Pancreas (tissue), 10 donors: ENCODE data around the gene IPO7. TPM values are rescaled to one million over a fixed set of nuclear protein-coding genes. Genes with fewer than 3 reads are reported as not detected.
A peak's percentile ranks its signal among the peaks of the same experiment; 100 is the strongest.

Experiments
- ATAC-seq, 4 donors: fragments of 200-7000 bp; cut with Tn5 transposase; one replicate each; pipeline versions ENCODE4 v1.8.0 to v1.9.1; 2020; ENCODE audit warnings: mild to moderate bottlenecking in 4 of 4, moderate library complexity in 4 of 4
- DNase-seq, 6 donors: peaks; one replicate each; pipeline ENCODE4 v3.0.0-alpha.2; 2020
- FAIRE-seq: peaks from 2 replicates; lab custom pipeline; 2012; peaks lifted over from hg19 to GRCh38; lab: Jason Lieb, UNC
- H3K27ac ChIP-seq, 4 donors: fragments of 200-600 bp; sonication (generic); 1 replicate in 3 of 4; 2 replicates in 1 of 4; pipeline versions ENCODE4 v1.5.0 to v1.8.0; 2020
- H3K27me3 ChIP-seq, 4 donors: fragments of 200-600 bp; one replicate each; pipeline ENCODE4 v1.8.0; 2021
- H3K36me3 ChIP-seq, 3 donors: fragments of 200-600 bp; sonication (generic) in 1 of 3; one replicate each; pipeline versions ENCODE4 v1.5.0 to v1.8.0; 2020 to 2021
- H3K4me1 ChIP-seq, 3 donors: fragments of 200-600 bp; one replicate each; pipeline ENCODE4 v1.8.0; 2021
- H3K4me3 ChIP-seq, 4 donors: fragments of 200-600 bp; sonication (generic) in 2 of 4; one replicate each; pipeline versions ENCODE4 v1.5.0 to v1.8.0; 2020 to 2021
- H3K9me3 ChIP-seq, 4 donors: fragments of 200-600 bp; one replicate each; pipeline ENCODE4 v1.8.0; 2021
- WGBS, 2 donors: extraction: QIAGEN DNeasy Blood & Tissue Kit; methylation state at CpG; one replicate each; pipeline ENCODE4 v1.1.7; 2013; 5-methylcytosine and 5-hydroxymethylcytosine counted together
- intact Hi-C, 3 donors: fragments of 100-400 bp; cut with DNase I; formaldehyde crosslinking; loops; one replicate each; pipeline versions ENCODE4 v1.11.1 to v1.14.2; 2022
- polyA plus RNA-seq, 2 donors: library from polyadenylated mRNA; stranded (reverse); fragments of 200-250 nt; gene quantifications; one replicate each; pipeline ENCODE4 v1.2.3, GENCODE V29; 2013
- total RNA-seq, 6 donors: library from RNA; stranded (reverse); fragmentation: NEBNext Ultra II Directional in 4 of 6; extraction: Animal tissue kit (Norgen Biotek cat#: 25700) in 4 of 6; gene quantifications; one replicate each; pipeline versions ENCODE4 v1.2.1 to v1.2.4, GENCODE V29; 2021 to 2023
- TF ChIP-seq, protein P1 (sequence below), 4 donors: fragments of 200-600 bp; sonication (generic) in 3 of 4; IDR thresholded peaks; one replicate each; pipeline versions ENCODE4 v1.5.0 to v1.8.0; 2021; ENCODE audit warnings: antibody characterized with exemption in 4 of 4
- donor health status: healthy with polysubstance abuse.
- donor health status: DM: no; HTN: no; CAD: no; lungs with moderate emphysema.
- donor health status: DM: no; HTN: no; CAD: no.
- donor health status: control.
- donor health status: control.
- donor health status: Bipolar disorder and iron deficiency.
- donor health status: DM: yes; HTN: yes; CAD: no.
- donor health status: DM: no; HTN: no; CAD: no.
- donor health status: DM: no; HTN: no; CAD: no.
- donor health status: DM: yes; HTN: yes; CAD: no.

IPO7 gene
- total and polyA plus RNA-seq, 8 donors: 12.7 to 64.1 (median 42.9) TPM

DNA sequence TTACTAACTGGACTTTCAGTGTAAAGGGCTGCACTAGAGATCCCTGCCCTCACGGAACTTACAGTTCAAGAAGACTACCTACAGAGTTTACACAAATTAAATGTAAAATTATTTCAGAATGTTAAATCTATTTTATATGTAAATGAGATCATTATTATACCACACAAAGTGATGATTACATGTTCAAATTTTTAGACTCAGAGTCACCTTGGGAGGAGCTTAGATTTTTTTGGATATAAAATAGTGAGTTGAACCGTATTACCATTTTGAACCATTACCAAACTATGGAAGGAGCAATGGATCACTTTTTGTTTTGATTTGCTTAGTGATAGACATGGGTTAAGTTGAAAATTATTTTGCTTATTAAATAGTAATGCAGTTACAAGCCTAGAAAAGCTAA, 1.6 kb downstream of the IPO7 start:
- 56 to 67% methylated on average over 2 of the region's 2 CpGs for WGBS, 2 donors
- Histone ChIP-seq H3K27ac (peak overlapping the region in 2 of 4 donors; percentile 6 to 92), H3K4me1 (peaks cover 0 to 21% (median 11%) of the 10 kb centered on the region in 3 donors), H3K9me3 (no peaks in the 10 kb centered on the region), H3K4me3 (peak overlapping the region in 2 of 4 donors; percentile 74 to 80), H3K36me3 (no peaks in the 10 kb centered on the region), H3K27me3 (no peaks in the 10 kb centered on the region)
- ATAC-seq: no peak
- FAIRE-seq: no peak
- intact Hi-C loops: no loop called here
- no peak for DNase-seq
- TF ChIP-seq, protein P1, sequence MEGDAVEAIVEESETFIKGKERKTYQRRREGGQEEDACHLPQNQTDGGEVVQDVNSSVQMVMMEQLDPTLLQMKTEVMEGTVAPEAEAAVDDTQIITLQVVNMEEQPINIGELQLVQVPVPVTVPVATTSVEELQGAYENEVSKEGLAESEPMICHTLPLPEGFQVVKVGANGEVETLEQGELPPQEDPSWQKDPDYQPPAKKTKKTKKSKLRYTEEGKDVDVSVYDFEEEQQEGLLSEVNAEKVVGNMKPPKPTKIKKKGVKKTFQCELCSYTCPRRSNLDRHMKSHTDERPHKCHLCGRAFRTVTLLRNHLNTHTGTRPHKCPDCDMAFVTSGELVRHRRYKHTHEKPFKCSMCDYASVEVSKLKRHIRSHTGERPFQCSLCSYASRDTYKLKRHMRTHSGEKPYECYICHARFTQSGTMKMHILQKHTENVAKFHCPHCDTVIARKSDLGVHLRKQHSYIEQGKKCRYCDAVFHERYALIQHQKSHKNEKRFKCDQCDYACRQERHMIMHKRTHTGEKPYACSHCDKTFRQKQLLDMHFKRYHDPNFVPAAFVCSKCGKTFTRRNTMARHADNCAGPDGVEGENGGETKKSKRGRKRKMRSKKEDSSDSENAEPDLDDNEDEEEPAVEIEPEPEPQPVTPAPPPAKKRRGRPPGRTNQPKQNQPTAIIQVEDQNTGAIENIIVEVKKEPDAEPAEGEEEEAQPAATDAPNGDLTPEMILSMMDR (IDR thresholded peaks at IDR 0.05): no peak

- no peak overlapping the region for H3K4me3 ChIP-seq
- H3K36me3 ChIP-seq: no peaks in the 10 kb centered on the region
- peaks cover 0 to 21% (median 11%) of the 10 kb centered on the region in 3 donors for H3K4me1 ChIP-seq
- intact Hi-C loops: no loop called here
- no peak overlapping the region for H3K27ac ChIP-seq
- TF ChIP-seq, protein P1 (IDR thresholded peaks at IDR 0.05): no peak
- 46 to 68% methylated on average over 1 of the region's 1 CpG for WGBS, 2 donors
- FAIRE-seq (no peak), ATAC-seq (no peak), DNase-seq (no peak)
- no peaks in the 10 kb centered on the region for H3K9me3 ChIP-seq
- H3K27me3 ChIP-seq: no peaks in the 10 kb centered on the region
Measured at GRCh38 chr11:9386901-9387300, 2.4 kb downstream of the IPO7 start.

GRCh38 chr11:9396310-9396709, 11.9 kb downstream of the IPO7 start:
- intact Hi-C loops: loop anchor here in 1 of 3 donors (10.0 kb wide), 1 partner anchor 58 kb away; no protein-coding TSS in a partner anchor
- ATAC-seq: no peak
- Histone ChIP-seq H3K4me3 (no peak overlapping the region), H3K27ac (no peak overlapping the region), H3K27me3 (no peaks in the 10 kb centered on the region), H3K36me3 (no peaks in the 10 kb centered on the region), H3K4me1 (no peaks in the 10 kb centered on the region), H3K9me3 (no peaks in the 10 kb centered on the region)
- no peak for FAIRE-seq
- WGBS, 2 donors: 96 to 98% methylated on average over 10 of the region's 10 CpGs
- TF ChIP-seq, protein P1 (IDR thresholded peaks at IDR 0.05): no peak
- no peak for DNase-seq

DNA sequence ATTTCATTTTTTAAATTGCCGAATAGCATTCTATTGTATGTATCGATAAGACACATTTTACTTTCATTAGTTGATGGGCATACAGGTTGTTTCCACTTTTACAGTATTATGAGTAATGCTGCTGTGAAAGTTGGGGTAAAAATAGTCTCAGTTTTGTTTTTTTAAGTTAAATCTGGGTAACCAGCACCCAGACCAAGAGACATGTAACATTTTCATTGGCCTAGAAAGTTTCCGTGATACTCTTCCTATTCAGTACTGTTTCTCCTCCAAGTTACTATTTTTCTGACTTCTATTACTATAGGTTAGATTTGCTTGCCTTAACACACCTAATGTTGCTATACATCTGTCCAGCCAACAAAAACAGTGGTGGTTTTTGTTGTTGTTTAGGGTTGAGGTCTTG, 12.3 kb downstream of the IPO7 start:
- no peaks in the 10 kb centered on the region for H3K9me3 ChIP-seq
- TF ChIP-seq, protein P1 (IDR thresholded peaks at IDR 0.05): no peak
- H3K36me3 ChIP-seq: no peaks in the 10 kb centered on the region
- intact Hi-C loops: loop anchor here in 1 of 3 donors (10.0 kb wide), 1 partner anchor 58 kb away; no protein-coding TSS in a partner anchor
- H3K4me1 ChIP-seq: no peaks in the 10 kb centered on the region
- WGBS, 2 donors: 97 to 98% methylated on average over 3 of the region's 3 CpGs
- DNase-seq (no peak), ATAC-seq (no peak), FAIRE-seq (no peak)
- no peaks in the 10 kb centered on the region for H3K27me3 ChIP-seq
- H3K4me3 ChIP-seq: no peak overlapping the region
- H3K27ac ChIP-seq: no peak overlapping the region
